ENCODE results near the gene PRKD1.

DNA sequence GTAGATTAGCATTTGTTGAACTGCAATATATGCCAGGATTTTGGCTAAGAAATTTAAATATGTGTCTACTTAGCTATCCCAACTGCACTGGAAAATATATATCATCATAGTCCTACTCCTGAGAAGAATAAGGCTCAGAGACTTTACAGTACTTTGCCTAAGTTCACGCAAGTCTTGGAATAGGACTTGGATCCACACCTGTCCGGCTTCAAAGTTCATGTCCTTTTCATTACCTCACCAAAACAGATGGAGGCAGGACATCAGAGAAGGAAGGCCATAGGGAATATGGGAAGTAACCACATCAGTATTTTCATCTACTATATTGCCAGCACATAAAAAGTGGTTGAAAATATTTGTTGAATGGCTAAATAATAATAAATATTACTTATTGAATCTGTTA is 358.5 kb downstream of the PRKD1 start:
- TF ChIP-seq YY1 (IDR thresholded peaks at IDR 0.05; ENCODE audit: insufficient read depth, insufficient read length), result no peak
- TF ChIP-seq ZNF274 (IDR thresholded peaks at IDR 0.05; ENCODE audit: low read depth, low read length), result no peak
- no peak for TF ChIP-seq SUZ12 (IDR thresholded peaks at IDR 0.05; ENCODE audit: extremely low read depth, insufficient read depth, insufficient read length)
